Measurements from ENCODE around the gene FKBP1B.
"Not testable (repeated sequence)": the region's sequence is repeated elsewhere in the genome, so short reads cannot be mapped to it uniquely, and the experiment has no call there.

Gene FKBP1B

GRCh38 chr2:24049485-24050021, at the start of gene FKBP1B:
FKBP1B (plus strand) TSS chr2:24049741; CDS start chr2:24049850, 109 bp downstream.
- DNase-seq = peak; percentile 41

GRCh38 chr2:24007693-24008092, 41.8 kb upstream of the FKBP1B start:
- no peak for DNase-seq

GRCh38 chr2:24008672-24009366, 40.7 kb upstream of the FKBP1B start:
- no peak for DNase-seq

- no peak for DNase-seq
Measured at GRCh38 chr2:24009367-24009679, 40.2 kb upstream of the FKBP1B start.

GRCh38 chr2:24009680-24010476, 39.7 kb upstream of the FKBP1B start, which contains the start of gene MFSD2B:
MFSD2B (plus strand) TSS chr2:24010085; CDS start chr2:24010097, 12 bp downstream.
- DNase-seq = no peak

GRCh38 chr2:24010477-24011249, 38.9 kb upstream of the FKBP1B start:
- no peak for DNase-seq

- DNase-seq = no peak
Measured at GRCh38 chr2:24011250-24012104, 38.1 kb upstream of the FKBP1B start.

- no peak for DNase-seq
Measured at GRCh38 chr2:24012521-24013188, 36.9 kb upstream of the FKBP1B start.

- DNase-seq = not testable (repeated sequence)
Measured at GRCh38 chr2:24014902-24015301, 34.6 kb upstream of the FKBP1B start.

- DNase-seq = no peak
Measured at GRCh38 chr2:24015562-24016375, 33.8 kb upstream of the FKBP1B start.

GRCh38 chr2:24016376-24016761, 33.2 kb upstream of the FKBP1B start:
- DNase-seq = no peak

GRCh38 chr2:24016853-24017703, 32.5 kb upstream of the FKBP1B start:
- DNase-seq = no peak

GRCh38 chr2:24017711-24018110, 31.8 kb upstream of the FKBP1B start:
- DNase-seq = no peak

- no peak for DNase-seq
Measured at GRCh38 chr2:24018241-24018640, 31.3 kb upstream of the FKBP1B start.

GRCh38 chr2:24019729-24020128, 29.8 kb upstream of the FKBP1B start:
- no peak for DNase-seq

GRCh38 chr2:24020244-24020643, 29.3 kb upstream of the FKBP1B start:
- DNase-seq = no peak

- DNase-seq = peak; percentile 27
Measured at GRCh38 chr2:24021122-24021998, 28.2 kb upstream of the FKBP1B start.

- no peak for DNase-seq
Measured at GRCh38 chr2:24022324-24022974, 27.1 kb upstream of the FKBP1B start.

Data from stimulated activated CD4-positive, alpha-beta T cell treated with anti-CD3 and anti-CD28 coated beads, Interleukin-1b, Interleukin-23, amount 100 ng/mL, for 48 hours (primary cell).